Hypothalamus (tissue), 51 donors: ENCODE measurements around the gene SLC16A7.

Experiments
- DNase-seq, 51 donors: peaks; one replicate each; lab custom pipeline; 2025; lab: John Stamatoyannopoulos, UW

Gene SLC16A7

GRCh38 chr12:59827767-59828166, 231.9 kb downstream of the SLC16A7 start:
- no peak for DNase-seq

- DNase-seq = no peak
Observed at GRCh38 chr12:59828521-59828920, 232.7 kb downstream of the SLC16A7 start.

GRCh38 chr12:59833408-59833807, 237.6 kb downstream of the SLC16A7 start:
- no peak for DNase-seq

GRCh38 chr12:59834659-59835474, 239.0 kb downstream of the SLC16A7 start:
- peak in 1 of 51 donors; percentile 12 for DNase-seq
